ENCODE data around the gene PPP1R2. TPM values are rescaled to one million over a fixed set of nuclear protein-coding genes. Genes with fewer than 3 reads are reported as not detected.
A peak's percentile ranks its signal among the peaks of the same experiment; 100 is the strongest.

Gene PPP1R2
- total and polyA plus RNA-seq, 2 of the 13 experiments (the other 11 are each of a cell fraction or from before 2014, with no cell fraction given): 36.5 to 86.5 TPM

- TF ChIP-seq ZNF614 (CRISPR knock-in tag; IDR thresholded peaks at IDR 0.05; ENCODE audit: borderline replicate concordance) (no peak), FOXP1 (IDR thresholded peaks at IDR 0.05) (no peak), FOXP1 (CRISPR knock-in tag; IDR thresholded peaks at IDR 0.05) (peak; percentile 37; the same call in 1 of the 2 replicates), PHB2 (IDR thresholded peaks at IDR 0.05; ENCODE audit: partially characterized antibody) (no peak), PCBP2 (optimal IDR thresholded peaks at IDR 0.05; ENCODE audit: low read depth, low read length, poor library complexity, severe bottlenecking) (no peak), ELF1 (CRISPR knock-in tag; IDR thresholded peaks at IDR 0.05) (no peak), PHF21A (CRISPR knock-in tag; IDR thresholded peaks at IDR 0.05) (peak; percentile 79), AKAP8 (CRISPR knock-in tag; IDR thresholded peaks at IDR 0.05) (no peak), ZFP90 (CRISPR knock-in tag; IDR thresholded peaks at IDR 0.05; ENCODE audit: borderline replicate concordance) (no peak), SIX4 (CRISPR knock-in tag; IDR thresholded peaks at IDR 0.05) (no peak), SAP130 (CRISPR knock-in tag; IDR thresholded peaks at IDR 0.05; ENCODE audit: low read depth) (peak; percentile 66), ELK4 (CRISPR knock-in tag; IDR thresholded peaks at IDR 0.05; ENCODE audit: borderline replicate concordance) (no peak), NCOA1 (CRISPR knock-in tag; IDR thresholded peaks at IDR 0.05) (no peak), DMTF1 (CRISPR knock-in tag; IDR thresholded peaks at IDR 0.05) (no peak), ZNF724P (CRISPR knock-in tag; IDR thresholded peaks at IDR 0.05; ENCODE audit: borderline replicate concordance) (no peak), JUND (CRISPR knock-in tag; IDR thresholded peaks at IDR 0.05) (no peak), ZNF552 (CRISPR knock-in tag; IDR thresholded peaks at IDR 0.05; ENCODE audit: borderline replicate concordance) (no peak)
- TF ChIP-seq, protein P1, sequence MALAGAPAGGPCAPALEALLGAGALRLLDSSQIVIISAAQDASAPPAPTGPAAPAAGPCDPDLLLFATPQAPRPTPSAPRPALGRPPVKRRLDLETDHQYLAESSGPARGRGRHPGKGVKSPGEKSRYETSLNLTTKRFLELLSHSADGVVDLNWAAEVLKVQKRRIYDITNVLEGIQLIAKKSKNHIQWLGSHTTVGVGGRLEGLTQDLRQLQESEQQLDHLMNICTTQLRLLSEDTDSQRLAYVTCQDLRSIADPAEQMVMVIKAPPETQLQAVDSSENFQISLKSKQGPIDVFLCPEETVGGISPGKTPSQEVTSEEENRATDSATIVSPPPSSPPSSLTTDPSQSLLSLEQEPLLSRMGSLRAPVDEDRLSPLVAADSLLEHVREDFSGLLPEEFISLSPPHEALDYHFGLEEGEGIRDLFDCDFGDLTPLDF (CRISPR knock-in tag; IDR thresholded peaks at IDR 0.05): no peak
- TF ChIP-seq, protein P2, sequence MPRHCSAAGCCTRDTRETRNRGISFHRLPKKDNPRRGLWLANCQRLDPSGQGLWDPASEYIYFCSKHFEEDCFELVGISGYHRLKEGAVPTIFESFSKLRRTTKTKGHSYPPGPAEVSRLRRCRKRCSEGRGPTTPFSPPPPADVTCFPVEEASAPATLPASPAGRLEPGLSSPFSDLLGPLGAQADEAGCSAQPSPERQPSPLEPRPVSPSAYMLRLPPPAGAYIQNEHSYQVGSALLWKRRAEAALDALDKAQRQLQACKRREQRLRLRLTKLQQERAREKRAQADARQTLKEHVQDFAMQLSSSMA (CRISPR knock-in tag; IDR thresholded peaks at IDR 0.05): no peak
- TF ChIP-seq, protein P3, sequence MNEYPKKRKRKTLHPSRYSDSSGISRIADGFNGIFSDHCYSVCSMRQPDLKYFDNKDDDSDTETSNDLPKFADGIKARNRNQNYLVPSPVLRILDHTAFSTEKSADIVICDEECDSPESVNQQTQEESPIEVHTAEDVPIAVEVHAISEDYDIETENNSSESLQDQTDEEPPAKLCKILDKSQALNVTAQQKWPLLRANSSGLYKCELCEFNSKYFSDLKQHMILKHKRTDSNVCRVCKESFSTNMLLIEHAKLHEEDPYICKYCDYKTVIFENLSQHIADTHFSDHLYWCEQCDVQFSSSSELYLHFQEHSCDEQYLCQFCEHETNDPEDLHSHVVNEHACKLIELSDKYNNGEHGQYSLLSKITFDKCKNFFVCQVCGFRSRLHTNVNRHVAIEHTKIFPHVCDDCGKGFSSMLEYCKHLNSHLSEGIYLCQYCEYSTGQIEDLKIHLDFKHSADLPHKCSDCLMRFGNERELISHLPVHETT (CRISPR knock-in tag; conservative IDR thresholded peaks at IDR 0.05): no peak
Measured at GRCh38 chr3:195548501-195548900, 5.4 kb upstream of the PPP1R2 start (continued).
